HG03565 (cell line): ENCODE measurements around the gene ALDH6A1.

Experiments used
- ATAC-seq: cut with Tn5 transposase; IDR thresholded peaks from one replicate; pipeline ENCODE4 v1.9.1; 2021; ENCODE audit warnings: mild to moderate bottlenecking, moderate library complexity; ENCODE audit not compliant: unreplicated experiment

The ALDH6A1 gene

GRCh38 chr14:74049876-74050495, 34.3 kb downstream of the ALDH6A1 start:
- ATAC-seq: no peak

- ATAC-seq: no peak
Observed at GRCh38 chr14:74048281-74048680, 36.0 kb downstream of the ALDH6A1 start.

GRCh38 chr14:74045522-74045921, 38.7 kb downstream of the ALDH6A1 start:
- ATAC-seq: no peak

GRCh38 chr14:74042296-74042695, 42.0 kb downstream of the ALDH6A1 start:
- no peak for ATAC-seq

- ATAC-seq: no peak
Observed at GRCh38 chr14:74038020-74038859, 46.0 kb downstream of the ALDH6A1 start.

GRCh38 chr14:74035556-74035955, 48.7 kb downstream of the ALDH6A1 start:
- no peak for ATAC-seq

GRCh38 chr14:74034572-74034971, 49.7 kb downstream of the ALDH6A1 start:
- ATAC-seq: no peak

- ATAC-seq: no peak
Observed at GRCh38 chr14:74029136-74029535, 55.1 kb downstream of the ALDH6A1 start.

GRCh38 chr14:74022346-74022745, 61.9 kb downstream of the ALDH6A1 start:
- no peak for ATAC-seq

GRCh38 chr14:74019408-74020137, 64.7 kb downstream of the ALDH6A1 start:
- no peak for ATAC-seq

GRCh38 chr14:74018586-74019407, 65.5 kb downstream of the ALDH6A1 start, which contains the start of the genes BBOF1 and ENTPD5:
TSS of gene BBOF1 (plus strand) at chr14:74019349. CDS start at chr14:74019479, 130 bp downstream.
TSS of gene ENTPD5 (minus strand) at chr14:74019288. CDS start at chr14:73988102, 31,186 bp downstream.
- ATAC-seq: peak; percentile 83

GRCh38 chr14:74018174-74018585, 66.1 kb downstream of the ALDH6A1 start:
- ATAC-seq: no peak

- ATAC-seq: no peak
Observed at GRCh38 chr14:74015963-74016362, 68.3 kb downstream of the ALDH6A1 start.

GRCh38 chr14:74015176-74015575, 69.1 kb downstream of the ALDH6A1 start:
- ATAC-seq: no peak

- no peak for ATAC-seq
Observed at GRCh38 chr14:74014299-74014698, 70.0 kb downstream of the ALDH6A1 start.

GRCh38 chr14:74008843-74009499, 75.3 kb downstream of the ALDH6A1 start:
- ATAC-seq: no peak
